H1 (cell line): ENCODE data around the gene ODR4. TPM values are rescaled to one million over a fixed set of nuclear protein-coding genes. Genes with fewer than 3 reads are reported as not detected.

ENCODE experiments used
- SP2 ChIP-seq: IDR thresholded peaks from 2 replicates; pipeline ENCODE4 v1.6.1; 2012; ENCODE audit warnings: mild to moderate bottlenecking, low read length, inconsistent platforms
- polyA plus RNA-seq, 7 experiments: library from polyadenylated mRNA; depleted of rRNA in 3 of 7; stranded (reverse) in 5 of 7; unstranded in 2 of 7; fragments of >200 nt in 5 of 7; fragments of 200-250 nt in 2 of 7; gene quantifications; 1 replicate in 5 of 7; 2 replicates in 1 of 7; 4 replicates in 1 of 7; pipeline versions ENCODE4 v1.2.1 to v1.2.3, GENCODE V29; 2011 to 2013; ENCODE audit warnings: missing spikeins in 2 of 7, mixed read lengths in 2 of 7
- total RNA-seq: library from RNA; stranded (reverse); fragmentation: NEBNext Ultra II Directional; extraction: Animal tissue kit (Norgen Biotek cat#: 25700); gene quantifications from 2 replicates; pipeline ENCODE4 v1.2.1, GENCODE V29; 2021

The ODR4 gene
- total and polyA plus RNA-seq, 2 of the 8 experiments (the other 6 are each of a cell fraction or from before 2014, with no cell fraction given): 4.1 to 14.1 TPM

DNA sequence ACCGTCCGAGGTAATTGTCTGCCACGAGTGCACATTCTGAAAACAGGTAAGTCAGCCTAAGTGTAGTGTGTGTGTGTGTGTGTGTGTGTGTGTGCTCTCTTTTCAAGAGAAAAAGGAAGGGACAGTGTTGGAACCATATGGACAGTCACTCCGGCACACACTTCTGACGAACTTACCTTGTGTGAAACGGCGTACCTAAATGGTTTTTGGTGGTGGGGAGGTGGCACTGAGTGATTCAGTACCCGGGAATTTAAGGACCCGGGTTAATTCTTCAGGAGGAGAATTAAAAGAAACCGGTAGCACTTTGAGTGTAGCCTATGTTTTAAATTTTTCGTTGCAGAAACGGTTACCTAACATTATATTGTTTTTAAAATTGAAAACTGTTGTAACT lies 286 bp downstream of the ODR4 start (continued):
- no peak for TF ChIP-seq SP2
